Stimulated activated CD8-positive, alpha-beta memory T cell treated with anti-CD3 and anti-CD28 coated beads, Interleukin-2, amount 100 ng/mL, for 1 hour (primary cell): ENCODE measurements around the gene TWNK.
A peak's percentile ranks its signal among the peaks of the same experiment; 100 is the strongest.

Experiments used
- DNase-seq, 2 donors: peaks; one replicate each; pipeline ENCODE4 v3.0.0-alpha.2; 2020; ENCODE audit warnings: low read depth in 2 of 2

TWNK gene

DNA sequence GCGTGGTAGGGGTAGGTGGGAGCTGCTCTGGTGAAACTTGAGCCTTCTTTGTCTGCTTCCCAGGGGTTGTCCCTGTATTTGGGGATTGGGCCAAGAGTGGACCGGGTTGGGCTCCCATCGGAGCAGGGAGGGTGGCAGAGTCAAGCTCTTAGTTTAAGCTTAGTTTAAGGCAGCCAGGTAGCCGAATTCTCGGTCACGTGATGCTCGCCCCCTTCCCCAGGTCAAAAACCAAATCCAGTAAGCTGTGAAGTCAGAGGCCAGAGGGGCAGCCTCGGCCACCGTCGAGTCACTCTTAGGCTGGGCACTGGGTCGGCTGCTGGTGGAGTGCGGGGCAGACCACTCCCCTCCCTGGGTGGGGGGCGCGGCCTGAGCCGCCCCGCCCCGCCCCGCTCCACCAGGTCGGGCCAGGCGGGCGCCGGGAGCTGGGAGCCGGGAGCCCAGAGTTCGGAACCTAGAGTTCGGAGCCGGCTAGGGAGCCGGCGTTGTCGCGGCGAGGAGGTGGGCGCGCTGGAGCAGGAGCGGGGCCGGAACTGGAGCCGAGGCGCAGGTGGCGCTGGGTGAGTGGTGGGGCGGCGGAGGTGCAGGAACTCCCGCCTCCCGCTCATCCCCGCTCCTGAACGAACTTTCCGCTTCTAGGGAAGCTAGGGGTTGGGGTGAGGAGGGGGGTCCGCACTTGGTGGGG lies 9.5 kb downstream of the TWNK start:
- no peak for DNase-seq

DNA sequence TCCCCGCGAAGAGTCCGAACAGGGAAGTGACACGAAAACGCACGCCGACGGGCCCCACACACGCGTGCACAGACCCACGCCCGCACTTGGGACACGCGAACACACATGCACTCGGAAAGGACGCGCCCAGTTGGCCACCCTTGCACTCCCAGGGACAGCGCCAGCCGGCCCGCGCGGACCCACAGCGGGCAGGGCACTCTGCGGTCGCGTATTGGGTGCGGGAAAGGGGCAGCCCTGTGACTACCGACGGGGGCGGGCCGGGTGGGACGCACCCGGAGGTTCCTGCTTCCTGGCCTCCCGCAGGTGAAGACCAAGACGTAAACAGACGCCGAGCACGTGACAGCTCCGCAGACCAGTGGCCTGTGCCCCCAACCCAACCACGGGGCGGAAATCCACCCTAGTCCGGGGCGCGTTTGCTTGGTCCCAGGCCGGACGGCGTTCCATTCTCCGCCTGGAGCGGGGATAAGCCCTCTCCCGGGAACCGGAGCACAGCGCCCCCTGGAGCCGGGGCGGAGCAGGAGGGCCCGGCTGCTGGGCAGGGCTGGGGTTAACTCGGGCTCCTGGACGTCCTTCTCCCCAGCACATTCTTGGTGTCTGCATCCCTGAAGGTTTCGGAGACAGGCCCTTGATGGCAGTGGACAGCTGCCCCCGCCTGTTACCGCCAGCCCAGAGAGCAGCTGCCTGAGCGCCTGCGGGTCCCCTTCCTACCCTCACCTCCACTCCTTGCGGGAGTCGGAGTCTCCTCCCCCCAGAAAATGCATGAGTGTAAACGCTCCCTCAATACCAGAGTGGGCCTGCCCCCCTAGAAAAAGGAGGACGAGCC lies 10.2 kb downstream of the TWNK start:
- DNase-seq, result peak; percentile 24 to 52

DNA sequence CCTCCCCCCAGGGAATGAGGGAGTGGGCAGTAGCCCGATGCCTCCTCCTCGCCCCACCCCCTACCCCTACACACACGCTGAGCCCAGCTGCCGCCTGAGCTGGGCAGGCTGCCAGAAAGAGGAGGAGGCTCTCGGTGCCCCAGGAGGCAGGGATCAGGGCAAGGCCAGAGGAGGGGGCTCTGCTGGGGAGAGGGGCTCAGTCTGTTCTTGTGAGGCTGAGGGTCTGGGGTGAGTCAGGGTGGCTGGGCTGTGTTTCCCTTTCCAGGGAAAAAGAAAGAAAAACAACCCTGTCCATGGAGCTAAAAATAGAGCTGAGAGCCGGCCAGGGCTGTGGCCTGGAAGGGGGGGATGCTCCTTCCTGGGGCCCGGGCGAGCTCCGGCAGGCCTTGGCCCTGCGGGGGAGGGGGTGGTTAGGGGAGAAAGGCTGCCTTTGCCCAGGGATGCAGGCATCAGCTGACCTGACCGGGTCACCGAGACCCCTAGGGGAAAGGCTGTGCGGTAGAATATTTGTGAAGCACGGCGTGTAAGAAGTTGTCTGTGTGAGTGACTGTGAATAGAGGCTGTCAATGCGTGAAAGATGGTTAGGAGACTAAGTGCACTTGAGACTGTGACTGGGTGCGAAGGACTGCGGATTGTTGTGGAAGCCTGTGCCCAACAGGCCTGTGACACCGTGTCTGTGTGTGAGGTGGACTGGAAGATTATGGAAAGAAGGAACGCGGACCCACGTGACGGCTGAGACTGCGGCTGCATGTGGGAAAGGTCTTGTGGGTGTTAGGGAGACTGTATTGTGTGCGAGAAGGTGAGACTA lies 11.0 kb downstream of the TWNK start:
- peak in 1 of 2 donors; percentile 41 for DNase-seq

DNA sequence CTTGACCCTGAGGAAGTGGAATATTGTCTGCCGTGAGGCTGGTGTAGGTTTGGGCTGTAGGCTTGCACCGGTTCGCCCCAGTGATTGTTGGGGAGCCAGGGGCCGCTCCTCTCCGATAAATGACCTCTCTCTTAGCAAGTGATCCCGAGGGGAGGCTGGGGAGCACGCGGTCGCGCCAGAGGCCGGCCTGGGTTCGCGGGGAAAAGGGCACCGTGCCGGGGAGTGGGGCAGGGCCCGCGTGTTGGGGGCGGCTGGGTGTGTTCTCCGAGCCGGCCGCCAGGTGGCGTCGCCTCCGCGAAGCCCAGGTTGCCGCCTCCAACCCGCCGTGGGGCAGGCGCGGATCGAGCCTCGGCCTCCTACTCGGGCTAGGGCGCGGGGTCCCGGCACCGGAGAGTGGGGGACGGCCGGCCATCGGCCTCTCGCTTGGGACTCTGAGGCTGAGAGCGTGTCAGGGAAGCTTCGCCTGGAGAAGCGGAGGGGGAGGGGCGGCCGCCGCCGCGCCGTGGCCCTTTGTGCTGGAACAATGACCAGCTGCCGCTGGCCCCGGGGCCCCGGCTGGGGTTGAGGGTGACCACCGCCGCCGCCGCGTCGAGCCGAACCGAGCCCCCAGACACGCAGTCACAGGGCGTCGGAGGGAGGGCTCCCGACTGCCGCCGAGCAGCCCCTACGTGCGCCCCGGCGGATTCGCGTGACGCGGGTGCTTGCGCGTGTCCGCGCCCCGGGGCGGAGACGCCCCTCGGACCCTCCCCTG lies 11.8 kb downstream of the TWNK start:
- DNase-seq, result peak; percentile 50 to 57

DNA sequence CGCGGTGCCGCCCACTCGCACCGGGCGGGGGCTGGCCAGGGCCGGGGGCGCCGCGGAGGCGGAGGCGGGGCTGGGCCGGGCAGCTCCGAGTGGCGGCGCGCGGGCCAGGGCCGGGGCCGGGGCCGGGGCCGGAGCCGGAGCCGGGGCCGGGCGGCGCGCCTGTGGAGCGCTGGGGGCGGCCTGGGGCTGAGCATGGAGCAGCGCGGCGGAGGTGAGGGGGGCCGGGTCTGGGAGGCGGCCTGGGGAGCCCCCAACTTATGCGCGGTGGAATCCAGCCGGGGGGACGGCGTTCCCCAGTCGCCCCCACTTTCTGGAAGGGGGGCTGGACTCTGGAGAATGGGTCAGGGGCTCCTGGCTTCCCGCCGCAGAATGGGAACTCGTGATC lies 12.4 kb downstream of the TWNK start, which contains the start of gene LZTS2:
TSS of gene LZTS2 (plus strand) at position 67 of the 385 bp plus-strand sequence. CDS start 2,731 bp downstream, outside the sequence.
- DNase-seq, result no peak

DNA sequence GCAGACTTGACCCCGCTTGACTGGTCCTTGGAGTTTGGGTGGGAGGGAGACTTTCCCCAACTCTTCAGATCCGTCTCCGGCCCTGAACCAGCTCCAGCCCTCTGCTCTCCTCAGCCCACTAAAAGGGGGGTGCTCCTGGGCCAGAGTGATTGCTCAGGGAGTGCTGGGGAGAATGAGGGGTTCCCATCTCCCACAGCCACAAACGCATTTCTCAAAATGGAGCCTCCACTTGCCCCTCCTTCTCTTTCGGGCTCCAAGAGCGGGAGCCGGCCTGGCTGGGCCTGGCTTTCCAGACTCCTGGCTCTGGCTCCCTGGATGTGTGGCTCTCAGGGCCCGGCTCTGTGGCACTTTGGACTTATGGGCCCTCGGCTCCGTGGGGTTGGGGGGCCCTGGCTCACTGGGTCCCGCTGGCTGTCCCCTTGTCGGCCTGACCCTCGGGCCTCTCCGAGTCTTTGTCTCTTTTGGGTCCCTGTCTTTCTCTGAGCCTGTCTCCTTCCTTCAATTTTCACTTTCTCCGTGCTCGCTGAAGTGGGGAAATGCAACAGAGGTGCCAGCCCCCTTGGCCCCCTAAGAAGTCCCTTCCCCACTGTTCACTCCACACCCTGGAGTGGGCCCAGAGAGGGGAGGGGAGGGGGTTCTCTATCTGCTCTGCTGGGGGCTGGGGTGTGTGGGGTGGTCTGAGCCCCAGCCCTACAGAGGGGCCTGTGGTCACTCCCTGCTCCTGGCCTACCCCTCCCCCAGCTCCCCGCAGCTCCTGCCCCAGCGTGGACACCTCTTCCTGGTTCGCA lies 13.0 kb downstream of the TWNK start:
- no peak for DNase-seq

DNA sequence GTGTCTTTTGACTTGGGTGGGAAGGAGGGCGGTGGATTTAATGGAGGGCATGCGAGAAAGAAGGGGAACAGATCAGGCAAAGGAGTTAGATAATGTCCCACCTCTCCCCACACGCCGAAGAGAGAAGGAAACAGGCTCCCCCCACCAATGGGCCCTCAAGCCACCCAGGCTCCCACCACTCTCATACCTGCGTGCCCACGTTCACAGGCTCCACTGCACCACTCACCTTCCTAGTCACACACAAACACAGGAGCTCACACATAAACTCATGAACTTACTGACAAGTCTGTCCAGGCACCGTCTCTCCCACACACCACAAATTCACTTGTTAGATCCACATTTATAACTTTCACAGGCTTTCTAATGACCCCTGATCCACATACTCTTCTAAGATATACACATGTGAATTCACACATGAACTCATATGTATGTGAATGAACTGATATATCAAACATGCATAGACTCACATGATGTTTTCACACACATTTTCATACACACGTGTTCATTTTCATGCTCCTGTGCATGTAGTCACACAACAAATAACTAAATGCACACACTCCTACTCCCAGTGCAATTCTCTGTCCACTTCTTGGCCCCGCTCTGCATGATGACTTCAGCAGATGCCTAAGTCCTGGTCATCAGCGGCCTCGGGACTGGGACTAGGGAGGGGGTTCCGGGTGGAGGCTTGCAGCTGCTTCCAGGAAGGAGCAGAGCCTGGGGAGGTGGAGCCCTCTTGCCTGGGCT lies 13.7 kb downstream of the TWNK start:
- DNase-seq, result no peak

DNA sequence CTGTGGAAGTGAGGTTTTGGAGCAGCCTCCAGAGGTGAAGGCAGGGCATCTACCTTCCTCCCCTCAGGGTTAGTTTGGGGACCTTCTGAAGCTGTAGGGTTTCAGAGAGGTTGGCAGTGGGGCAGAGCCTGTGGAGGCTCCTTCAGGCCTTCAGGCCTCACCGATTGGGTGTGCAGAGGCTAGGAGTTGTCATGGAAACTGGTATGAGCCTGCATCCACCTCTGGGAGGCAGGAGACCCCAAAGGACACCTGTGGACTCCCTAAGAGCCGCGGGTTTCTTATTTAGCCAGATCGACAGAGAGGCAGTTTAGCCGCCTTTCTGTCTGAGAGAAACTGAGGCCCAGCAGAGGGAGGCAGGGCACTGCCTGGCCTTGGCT lies 14.3 kb downstream of the TWNK start:
- DNase-seq, result no peak

DNA sequence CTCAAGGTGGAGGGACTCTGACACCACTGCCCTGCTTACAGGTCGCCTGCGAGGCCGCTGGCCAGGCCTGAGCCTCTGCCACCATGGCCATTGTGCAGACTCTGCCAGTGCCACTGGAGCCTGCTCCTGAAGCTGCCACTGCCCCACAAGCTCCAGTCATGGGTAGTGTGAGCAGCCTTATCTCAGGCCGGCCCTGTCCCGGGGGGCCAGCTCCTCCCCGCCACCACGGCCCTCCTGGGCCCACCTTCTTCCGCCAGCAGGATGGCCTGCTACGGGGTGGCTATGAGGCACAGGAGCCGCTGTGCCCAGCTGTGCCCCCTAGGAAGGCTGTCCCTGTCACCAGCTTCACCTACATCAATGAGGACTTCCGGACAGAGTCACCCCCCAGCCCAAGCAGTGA lies 15.1 kb downstream of the TWNK start:
- no peak for DNase-seq

DNA sequence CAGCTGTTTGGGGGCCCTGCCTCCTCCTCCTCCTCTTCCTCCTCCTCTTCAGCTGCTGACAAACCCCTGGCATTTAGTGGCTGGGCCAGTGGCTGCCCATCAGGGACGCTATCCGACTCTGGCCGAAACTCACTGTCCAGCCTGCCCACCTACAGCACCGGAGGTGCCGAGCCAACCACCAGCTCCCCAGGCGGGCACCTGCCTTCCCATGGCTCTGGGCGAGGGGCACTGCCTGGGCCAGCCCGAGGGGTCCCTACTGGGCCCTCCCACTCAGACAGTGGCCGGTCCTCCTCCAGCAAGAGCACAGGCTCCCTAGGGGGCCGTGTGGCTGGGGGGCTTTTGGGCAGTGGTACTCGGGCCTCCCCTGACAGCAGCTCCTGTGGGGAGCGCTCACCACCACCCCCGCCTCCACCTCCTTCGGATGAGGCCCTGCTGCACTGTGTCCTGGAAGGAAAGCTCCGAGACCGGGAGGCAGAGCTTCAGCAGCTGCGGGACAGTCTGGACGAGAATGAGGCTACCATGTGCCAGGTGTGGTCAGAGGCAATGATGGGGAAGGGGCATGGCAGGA lies 16.4 kb downstream of the TWNK start:
- DNase-seq, result no peak

DNA sequence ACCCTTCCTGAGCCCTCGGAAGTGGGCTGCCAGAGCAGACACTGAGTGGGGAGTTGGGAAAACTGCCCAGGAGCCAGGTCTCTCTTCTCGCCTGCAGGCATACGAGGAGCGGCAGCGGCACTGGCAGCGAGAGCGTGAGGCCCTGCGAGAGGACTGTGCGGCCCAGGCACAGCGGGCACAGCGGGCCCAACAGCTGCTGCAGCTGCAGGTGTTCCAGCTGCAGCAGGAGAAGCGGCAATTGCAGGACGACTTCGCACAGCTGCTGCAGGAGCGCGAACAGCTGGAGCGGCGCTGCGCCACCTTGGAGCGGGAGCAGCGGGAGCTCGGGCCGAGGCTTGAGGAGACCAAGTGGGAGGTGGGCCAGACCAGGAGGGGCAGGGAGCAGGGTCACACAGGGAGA lies 18.0 kb downstream of the TWNK start:
- DNase-seq, result no peak

DNA sequence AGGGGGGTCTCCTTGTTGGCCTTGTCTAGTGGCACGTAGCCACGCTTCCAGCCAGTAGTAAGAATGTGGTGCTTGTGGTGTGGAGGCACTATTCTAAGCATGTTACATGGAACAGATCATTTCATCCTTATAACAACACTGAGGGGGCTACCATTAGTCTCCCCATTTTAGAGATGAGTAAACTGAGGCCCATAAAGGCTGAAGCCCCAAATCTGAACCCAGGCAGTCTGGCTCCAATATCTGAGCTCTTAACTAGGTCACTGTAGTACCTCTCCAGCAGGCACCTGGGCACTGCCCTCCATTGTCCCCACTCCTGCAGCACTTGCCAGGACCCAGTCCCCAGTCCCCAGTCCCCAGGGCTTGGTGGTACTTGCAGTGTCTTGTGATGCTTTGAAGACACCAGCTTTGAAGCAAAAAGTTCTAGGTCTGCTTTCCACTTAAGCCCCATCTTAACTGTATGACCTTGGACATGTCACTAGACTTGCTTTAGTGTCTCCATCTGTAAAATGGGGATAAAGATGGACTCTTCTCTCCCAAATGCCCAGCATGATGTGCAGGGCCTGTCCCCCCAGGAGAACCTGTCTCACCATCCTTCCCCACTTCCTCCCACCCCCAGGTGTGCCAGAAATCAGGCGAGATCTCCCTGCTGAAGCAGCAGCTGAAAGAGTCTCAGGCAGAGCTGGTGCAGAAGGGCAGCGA lies 18.7 kb downstream of the TWNK start:
- DNase-seq, result no peak

DNA sequence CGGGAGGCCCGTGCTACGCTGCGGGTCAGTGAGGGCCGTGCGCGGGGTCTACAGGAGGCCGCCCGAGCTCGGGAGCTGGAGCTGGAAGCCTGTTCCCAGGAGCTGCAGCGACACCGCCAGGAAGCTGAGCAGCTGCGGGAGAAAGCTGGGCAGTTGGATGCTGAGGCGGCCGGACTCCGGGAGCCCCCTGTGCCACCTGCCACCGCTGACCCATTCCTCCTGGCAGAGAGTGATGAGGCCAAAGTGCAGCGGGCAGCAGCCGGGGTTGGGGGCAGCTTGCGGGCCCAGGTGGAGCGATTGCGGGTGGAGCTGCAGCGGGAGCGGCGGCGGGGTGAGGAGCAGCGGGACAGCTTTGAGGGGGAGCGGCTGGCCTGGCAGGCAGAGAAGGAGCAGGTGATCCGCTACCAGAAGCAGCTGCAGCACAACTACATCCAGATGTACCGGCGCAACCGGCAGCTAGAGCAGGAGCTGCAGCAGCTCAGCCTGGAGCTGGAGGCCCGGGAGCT lies 19.3 kb downstream of the TWNK start:
- DNase-seq, result no peak

DNA sequence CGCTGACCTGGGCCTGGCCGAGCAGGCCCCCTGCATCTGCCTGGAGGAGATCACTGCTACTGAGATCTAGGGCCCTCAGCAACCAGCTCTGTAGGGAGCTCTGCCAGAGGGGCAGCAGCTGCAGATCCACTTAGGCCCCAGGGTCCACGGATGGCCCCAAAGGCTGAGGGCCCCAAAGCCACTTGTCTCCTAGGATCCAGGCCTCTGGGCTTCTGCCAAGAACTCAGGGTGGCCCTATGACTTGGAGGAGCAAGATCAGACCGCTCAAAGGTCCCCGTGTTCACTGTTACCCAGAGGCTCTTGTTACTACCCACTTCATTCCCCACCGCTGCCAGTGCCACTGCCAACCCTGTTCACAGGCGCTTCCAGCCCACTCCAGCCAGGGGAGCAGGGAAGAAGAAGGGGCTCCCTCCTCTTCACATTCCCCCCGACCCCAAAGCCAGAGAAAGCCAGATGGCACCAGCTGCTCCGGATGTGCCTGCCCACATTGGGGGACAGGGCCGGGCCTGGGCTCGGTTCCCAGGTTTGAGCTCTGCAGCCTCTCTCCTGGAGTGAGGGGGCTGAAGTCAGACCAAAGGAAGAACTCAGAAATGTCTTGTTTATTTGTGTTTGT lies 19.9 kb downstream of the TWNK start:
- no peak for DNase-seq

DNA sequence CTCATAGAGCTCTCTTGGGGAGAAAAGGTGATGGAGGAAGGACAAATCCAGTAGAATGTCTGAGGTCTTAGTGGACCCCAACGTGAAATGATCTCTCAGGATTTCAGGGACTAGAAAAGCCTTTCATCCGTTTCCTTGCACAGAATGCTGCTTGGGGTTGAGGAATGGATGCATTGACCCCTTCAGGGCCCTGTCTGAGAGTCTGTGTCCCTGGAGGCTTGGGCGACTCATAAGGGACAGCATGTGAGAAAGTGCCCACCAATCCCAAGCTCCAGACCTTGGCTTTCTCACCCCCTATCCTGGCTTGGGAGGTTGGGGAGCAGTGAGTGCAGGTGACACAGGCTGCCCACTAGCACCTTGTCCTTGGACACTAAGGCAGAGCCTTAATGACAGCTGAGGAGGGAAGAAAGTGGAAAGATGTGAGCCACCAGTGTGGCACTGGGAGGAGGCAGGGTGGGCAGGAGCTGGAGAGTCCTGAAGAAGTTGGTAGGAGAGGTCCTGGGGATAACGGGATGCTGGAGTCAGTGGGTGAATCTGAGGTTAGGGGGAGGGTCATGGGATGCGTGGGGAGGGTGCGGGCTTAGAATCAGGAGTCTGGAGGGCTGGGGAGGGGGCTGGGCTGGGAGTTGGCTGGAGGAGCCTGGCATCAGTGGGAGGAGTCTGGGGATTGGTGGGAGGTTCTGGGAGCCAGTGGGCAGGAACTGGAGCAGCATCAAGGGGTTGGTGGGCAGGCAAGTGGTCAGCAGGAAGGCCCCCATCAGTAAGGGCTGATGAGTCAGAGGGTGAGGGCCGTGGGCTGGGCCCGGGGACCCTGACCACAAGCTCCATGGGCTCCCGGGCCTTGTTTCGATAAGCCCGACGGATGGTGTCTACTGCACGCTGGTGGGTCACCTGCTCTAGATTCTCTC lies 20.8 kb downstream of the TWNK start:
- DNase-seq, result no peak

DNA sequence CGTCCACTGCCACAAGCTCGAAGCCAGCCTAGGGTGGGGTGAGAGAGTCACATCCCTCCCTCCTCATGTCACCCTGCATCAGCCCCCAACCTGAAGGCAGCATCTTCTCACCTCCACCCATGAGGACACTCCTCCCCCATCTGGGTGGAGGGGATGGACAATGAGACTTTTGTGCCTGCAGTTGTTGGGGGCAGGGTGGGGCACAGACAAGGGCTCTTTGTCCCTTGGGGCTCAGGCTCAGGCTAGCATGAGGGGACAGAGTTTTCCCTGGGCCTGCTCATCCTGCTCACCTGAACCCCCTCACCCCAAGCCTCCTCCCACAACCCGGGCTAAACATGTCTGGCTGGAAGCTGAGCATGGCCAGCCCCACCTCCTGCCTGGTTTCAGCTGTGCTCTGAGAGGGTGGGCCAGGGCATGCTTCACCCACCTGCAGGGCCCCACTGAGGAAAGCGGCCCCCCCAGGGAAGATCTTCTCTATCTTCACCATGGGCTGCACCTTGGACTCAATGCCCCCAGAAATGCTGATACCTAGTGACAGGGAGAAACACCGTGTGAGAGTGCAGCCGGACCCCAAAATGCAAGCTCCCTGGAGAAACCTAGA lies 21.6 kb downstream of the TWNK start:
- no peak for DNase-seq

DNA sequence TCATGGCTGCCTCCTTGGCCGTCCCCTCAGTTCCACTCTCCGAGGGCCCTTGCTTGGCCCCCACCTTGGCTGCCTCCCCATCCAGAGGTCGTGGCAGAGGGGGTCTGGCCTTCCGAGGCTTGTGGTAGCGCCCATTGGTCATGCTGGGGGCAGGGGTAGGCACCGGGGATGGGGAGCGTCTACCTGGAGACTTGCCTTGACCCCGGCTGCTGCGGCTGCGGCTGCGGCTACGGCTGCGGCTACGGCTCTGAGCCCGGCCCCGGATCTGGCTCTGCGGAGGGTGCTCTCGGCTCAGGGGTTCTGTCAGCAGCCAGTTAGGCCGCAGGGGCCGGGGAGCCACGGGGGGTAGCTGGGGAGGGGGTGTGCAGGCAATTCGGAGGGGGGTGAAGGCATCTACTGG lies 23.0 kb downstream of the TWNK start:
- no peak for DNase-seq
